ENCODE data around the gene SPEG.

DNA sequence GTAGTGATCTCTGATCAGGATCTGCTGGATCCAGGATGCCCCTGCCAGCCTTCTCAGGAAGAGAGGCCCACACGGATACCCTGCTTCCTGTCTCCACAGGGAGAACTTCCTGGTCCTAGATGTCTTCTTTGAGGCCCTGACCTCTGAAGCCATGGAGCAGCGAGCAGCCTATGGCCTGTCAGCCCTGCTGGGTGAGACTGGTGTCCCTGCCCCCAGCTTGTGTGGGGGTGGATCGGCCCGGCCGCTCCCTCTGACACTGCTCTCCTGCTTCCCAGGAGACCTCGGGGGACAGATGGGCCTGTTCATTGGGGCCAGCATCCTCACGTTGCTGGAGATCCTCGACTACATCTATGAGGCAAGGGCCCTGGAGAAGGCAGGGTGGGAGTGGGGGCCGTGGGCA, 102.3 kb downstream of the SPEG start:
- TF ChIP-seq POLR2A (IDR thresholded peaks at IDR 0.05; ENCODE audit: low read depth, low read length) = no peak
- TF ChIP-seq POLR2AphosphoS5 (IDR thresholded peaks at IDR 0.05; ENCODE audit: low read depth, low read length) = no peak
